Endothelial cell (in vitro differentiated cells): ENCODE results near the gene ZNF496. TPM values are rescaled to one million over a fixed set of nuclear protein-coding genes. Genes with fewer than 3 reads are reported as not detected.
"Not testable (repeated sequence)": the region's sequence is repeated elsewhere in the genome, so short reads cannot be mapped to it uniquely, and the experiment has no call there.

Source experiments
- DNase-seq: peaks from one replicate; pipeline ENCODE4 v3.0.0; 2021; ENCODE audit warnings: low spot score
- H3K27ac Mint-ChIP-seq: one replicate; pipeline ENCODE4 v1.8.0; 2021; ENCODE audit warnings: mixed read lengths, inconsistent platforms; ENCODE audit not compliant: unreplicated experiment
- H3K27me3 Mint-ChIP-seq: one replicate; pipeline ENCODE4 v1.8.0; 2021; ENCODE audit warnings: mild to moderate bottlenecking, moderate library complexity, mixed read lengths, inconsistent platforms; ENCODE audit not compliant: unreplicated experiment
- H3K36me3 Mint-ChIP-seq: one replicate; pipeline ENCODE4 v1.8.0; 2021; ENCODE audit warnings: mild to moderate bottlenecking, low read depth, mixed read lengths, inconsistent platforms; ENCODE audit not compliant: unreplicated experiment
- H3K4me1 Mint-ChIP-seq: one replicate; pipeline ENCODE4 v1.8.0; 2021; ENCODE audit warnings: mild to moderate bottlenecking, mixed read lengths, inconsistent platforms; ENCODE audit not compliant: unreplicated experiment
- H3K4me3 Mint-ChIP-seq: one replicate; pipeline ENCODE4 v1.8.0; 2021; ENCODE audit warnings: mild to moderate bottlenecking, mixed read lengths, inconsistent platforms; ENCODE audit not compliant: unreplicated experiment
- H3K9me3 Mint-ChIP-seq: one replicate; pipeline ENCODE4 v1.8.0; 2021; ENCODE audit warnings: mixed read lengths, inconsistent platforms; ENCODE audit not compliant: unreplicated experiment
- total RNA-seq: library from RNA; stranded (reverse); fragmentation: NEBNext Ultra II Directional; extraction: Animal tissue kit (Norgen Biotek cat#: 25700); gene quantifications from one replicate; pipeline ENCODE4 v1.2.1, GENCODE V29; 2021; ENCODE audit not compliant: unreplicated experiment
- TF ChIP-seq, protein P1 (sequence below): fragments of 200-600 bp; sonication (generic); IDR thresholded peaks from one replicate; pipeline ENCODE4 v1.5.0; 2021; ENCODE audit warnings: antibody characterized with exemption; ENCODE audit not compliant: unreplicated experiment

ZNF496 gene
- total RNA-seq, 1 donor from 2014 or later: 76.5 TPM

DNA sequence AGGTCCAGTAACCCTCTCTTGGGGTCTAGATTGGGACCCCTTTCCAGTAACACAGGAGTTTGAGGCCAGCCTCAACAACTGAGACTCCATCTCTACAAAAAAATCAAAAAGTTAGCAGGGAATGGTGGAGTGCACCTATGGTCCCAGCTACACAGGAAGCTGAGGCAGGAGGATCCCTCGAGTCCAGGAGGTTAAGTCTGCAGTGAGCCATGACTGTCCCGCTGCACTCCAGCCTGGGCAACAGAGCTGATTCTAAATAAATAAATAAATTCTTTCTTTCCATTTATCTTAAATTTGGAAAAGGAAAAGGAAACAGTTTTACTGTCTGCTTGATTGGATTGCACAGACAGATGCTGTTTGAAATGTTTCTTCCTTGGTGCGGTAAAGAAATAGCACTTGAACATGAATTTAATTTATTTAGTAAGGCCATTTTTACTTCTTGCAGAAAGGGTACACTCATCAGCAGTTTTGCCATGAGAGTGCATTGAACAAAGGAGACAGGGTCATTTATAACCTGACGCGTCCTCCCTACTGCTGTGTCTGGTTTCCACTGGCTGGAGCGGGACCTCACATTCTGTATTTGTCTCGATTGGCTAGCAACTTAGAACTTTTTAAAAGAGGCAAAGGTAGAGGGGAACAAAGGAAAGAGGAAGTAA, 37.0 kb upstream of the ZNF496 start:
- Mint-ChIP-seq H3K9me3 (peaks cover 6% of the 10 kb centered on the region), H3K36me3 (peaks cover 8% of the 10 kb centered on the region), H3K4me1 (peaks cover 9% of the 10 kb centered on the region), H3K27ac (peak overlapping the region; percentile 37), H3K4me3 (no peak overlapping the region), H3K27me3 (peaks cover 7% of the 10 kb centered on the region)
- no peak for DNase-seq
- TF ChIP-seq, protein P1, sequence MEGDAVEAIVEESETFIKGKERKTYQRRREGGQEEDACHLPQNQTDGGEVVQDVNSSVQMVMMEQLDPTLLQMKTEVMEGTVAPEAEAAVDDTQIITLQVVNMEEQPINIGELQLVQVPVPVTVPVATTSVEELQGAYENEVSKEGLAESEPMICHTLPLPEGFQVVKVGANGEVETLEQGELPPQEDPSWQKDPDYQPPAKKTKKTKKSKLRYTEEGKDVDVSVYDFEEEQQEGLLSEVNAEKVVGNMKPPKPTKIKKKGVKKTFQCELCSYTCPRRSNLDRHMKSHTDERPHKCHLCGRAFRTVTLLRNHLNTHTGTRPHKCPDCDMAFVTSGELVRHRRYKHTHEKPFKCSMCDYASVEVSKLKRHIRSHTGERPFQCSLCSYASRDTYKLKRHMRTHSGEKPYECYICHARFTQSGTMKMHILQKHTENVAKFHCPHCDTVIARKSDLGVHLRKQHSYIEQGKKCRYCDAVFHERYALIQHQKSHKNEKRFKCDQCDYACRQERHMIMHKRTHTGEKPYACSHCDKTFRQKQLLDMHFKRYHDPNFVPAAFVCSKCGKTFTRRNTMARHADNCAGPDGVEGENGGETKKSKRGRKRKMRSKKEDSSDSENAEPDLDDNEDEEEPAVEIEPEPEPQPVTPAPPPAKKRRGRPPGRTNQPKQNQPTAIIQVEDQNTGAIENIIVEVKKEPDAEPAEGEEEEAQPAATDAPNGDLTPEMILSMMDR: no peak

DNA sequence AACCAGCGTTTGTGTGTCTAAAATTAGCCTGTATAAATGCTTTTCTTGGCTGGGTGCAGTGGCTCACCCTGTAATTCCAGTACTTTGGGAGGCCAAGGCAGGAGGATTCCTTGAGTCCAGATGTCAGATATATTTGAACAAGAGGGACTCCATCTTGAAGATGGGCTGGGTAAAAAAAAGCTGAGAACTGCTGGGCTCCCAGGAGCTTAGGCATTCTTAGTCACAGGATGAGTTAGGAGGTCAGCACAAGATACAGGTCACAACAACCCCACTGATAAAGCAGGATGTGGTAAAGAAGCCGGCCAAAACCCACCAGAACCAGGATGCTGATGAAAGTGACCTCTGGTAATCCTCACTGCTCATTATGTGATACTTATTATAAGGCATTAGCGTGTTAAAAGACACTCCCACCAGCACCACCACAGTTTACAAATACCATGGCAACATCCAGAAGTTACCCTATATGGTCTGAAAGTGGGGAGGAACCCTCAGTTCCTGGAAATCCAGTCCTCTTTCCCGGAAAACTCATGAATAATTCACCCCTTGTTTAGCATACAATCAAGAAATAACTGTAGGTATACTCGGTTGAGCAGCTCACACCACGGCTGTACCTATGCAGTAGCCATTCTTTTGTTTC, 36.2 kb upstream of the ZNF496 start:
- Mint-ChIP-seq H3K36me3 (peaks cover 8% of the 10 kb centered on the region), H3K27ac (peak overlapping the region; percentile 37), H3K4me1 (peaks cover 9% of the 10 kb centered on the region), H3K9me3 (peaks cover 9% of the 10 kb centered on the region), H3K4me3 (no peak overlapping the region), H3K27me3 (peaks cover 10% of the 10 kb centered on the region)
- TF ChIP-seq, protein P1: no peak
- no peak for DNase-seq

DNA sequence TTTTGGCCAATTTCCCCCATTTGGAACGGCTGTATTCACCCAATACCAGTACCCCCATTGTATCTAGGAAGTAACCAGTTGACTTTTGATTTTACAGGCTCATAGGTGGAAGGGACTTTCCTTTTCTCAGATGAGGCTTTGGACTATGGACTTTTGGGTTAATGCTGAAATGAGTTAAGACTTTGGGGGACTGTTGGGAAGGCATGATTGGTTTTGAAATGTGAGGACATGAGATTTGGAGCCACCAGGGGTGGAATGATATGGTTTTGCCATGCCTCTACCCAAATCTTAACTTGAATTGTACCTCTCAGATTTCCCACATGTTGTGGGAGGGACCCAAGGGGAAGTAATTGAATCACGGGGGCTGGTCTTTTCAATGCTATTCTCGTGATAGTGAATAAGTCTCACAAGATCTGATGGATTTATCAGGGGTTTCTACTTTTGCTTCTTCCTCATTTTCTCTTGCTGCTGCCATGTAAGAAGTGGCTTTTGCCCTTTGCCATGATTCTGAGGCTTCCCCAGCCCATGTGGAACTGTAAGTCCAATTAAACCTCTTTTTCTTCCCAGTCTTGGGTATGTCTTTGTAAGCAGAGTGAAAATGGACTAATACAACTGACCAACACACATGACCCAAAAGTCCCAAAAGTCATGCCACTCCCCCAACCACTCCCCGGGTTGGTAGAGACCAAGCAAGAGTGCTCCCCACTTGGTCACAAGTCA, 35.4 kb upstream of the ZNF496 start:
- peaks cover 10% of the 10 kb centered on the region for H3K27me3 Mint-ChIP-seq
- TF ChIP-seq, protein P1: no peak
- peaks cover 9% of the 10 kb centered on the region for H3K9me3 Mint-ChIP-seq
- DNase-seq: no peak
- H3K4me1 Mint-ChIP-seq: peaks cover 9% of the 10 kb centered on the region
- H3K4me3 Mint-ChIP-seq: no peak overlapping the region
- H3K36me3 Mint-ChIP-seq: peaks cover 8% of the 10 kb centered on the region
- no peak overlapping the region for H3K27ac Mint-ChIP-seq

DNA sequence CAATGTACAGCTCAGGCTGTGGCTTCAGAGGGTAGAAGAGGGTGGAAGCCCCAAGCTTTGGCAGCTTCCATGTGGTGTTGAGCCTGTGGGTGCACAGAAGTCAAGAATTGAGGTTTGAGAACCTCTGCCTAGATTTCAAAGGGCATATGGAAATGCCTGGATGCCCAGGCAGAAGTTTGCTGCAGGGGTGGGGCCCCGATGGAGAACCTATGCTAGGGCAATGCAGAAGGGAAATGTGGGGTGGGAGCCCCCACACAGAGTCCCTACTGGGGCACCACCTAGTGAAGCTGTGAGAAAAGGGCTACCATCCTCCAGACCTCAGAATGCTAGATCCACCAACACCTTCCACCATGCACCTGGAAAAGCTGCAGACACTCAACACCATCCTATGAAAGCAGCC, 34.7 kb upstream of the ZNF496 start:
- not testable (repeated sequence) for H3K27ac Mint-ChIP-seq, H3K4me3 Mint-ChIP-seq, DNase-seq, H3K4me1 Mint-ChIP-seq, H3K9me3 Mint-ChIP-seq, H3K36me3 Mint-ChIP-seq
- H3K27me3 Mint-ChIP-seq: peaks cover 10% of the 10 kb centered on the region

DNA sequence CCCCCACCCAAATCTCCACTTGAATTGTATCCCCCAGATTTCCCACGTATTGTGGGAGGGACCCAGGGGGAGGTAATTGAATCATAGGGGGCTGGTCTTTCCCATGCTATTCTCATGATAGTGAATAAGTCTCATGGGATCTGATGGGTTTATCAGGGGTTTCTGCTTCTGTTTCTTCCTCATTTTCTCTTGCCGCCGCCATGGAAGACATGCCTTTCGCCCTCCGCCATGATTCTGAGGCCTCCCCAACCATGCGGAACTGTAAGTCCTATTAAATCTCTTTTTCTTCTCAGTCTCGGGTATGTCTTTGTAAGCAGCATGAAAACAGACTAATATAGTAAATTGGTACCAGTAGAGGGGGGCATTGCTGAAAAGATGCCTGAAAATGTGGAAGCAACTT, 33.4 kb upstream of the ZNF496 start:
- Mint-ChIP-seq H3K27me3 (peaks cover 10% of the 10 kb centered on the region), H3K4me3 (no peak overlapping the region), H3K4me1 (peaks cover 9% of the 10 kb centered on the region), H3K9me3 (peaks cover 9% of the 10 kb centered on the region), H3K36me3 (peaks cover 8% of the 10 kb centered on the region), H3K27ac (no peak overlapping the region)
- no peak for DNase-seq
- TF ChIP-seq, protein P1: no peak

DNA sequence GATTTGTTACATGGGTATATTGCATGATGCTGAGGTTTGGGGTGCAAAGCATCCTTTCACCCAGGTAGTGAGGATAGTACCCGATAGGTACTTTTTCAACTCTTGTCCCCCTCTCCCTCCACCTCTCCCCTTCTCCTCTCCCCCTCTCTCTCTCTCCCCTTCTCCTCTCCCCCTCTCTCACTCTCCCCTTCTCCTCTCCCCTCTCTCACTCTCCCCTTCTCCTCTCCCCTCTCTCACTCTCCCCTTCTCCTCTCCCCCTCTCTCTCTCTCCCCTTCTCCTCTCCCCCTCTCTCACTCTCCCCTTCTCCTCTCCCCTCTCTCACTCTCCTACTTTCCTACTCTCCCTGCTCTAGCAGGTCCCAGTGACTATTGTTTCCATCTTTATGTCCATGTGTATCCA, 31.3 kb upstream of the ZNF496 start:
- Mint-ChIP-seq H3K27me3 (peaks cover 10% of the 10 kb centered on the region), H3K27ac (peak overlapping the region; percentile 74), H3K4me3 (peak overlapping the region; percentile 83)
- H3K9me3 Mint-ChIP-seq, H3K4me1 Mint-ChIP-seq, H3K36me3 Mint-ChIP-seq, DNase-seq: not testable (repeated sequence)
